GM04504 (cell line): ENCODE results near the gene CDC37.
"Not testable (repeated sequence)": the region's sequence is repeated elsewhere in the genome, so short reads cannot be mapped to it uniquely, and the experiment has no call there.

Experiments
- DNase-seq: peaks from one replicate; pipeline ENCODE4 v3.0.0-alpha.2; 2012; ENCODE audit warnings: low read depth

Gene CDC37

DNA sequence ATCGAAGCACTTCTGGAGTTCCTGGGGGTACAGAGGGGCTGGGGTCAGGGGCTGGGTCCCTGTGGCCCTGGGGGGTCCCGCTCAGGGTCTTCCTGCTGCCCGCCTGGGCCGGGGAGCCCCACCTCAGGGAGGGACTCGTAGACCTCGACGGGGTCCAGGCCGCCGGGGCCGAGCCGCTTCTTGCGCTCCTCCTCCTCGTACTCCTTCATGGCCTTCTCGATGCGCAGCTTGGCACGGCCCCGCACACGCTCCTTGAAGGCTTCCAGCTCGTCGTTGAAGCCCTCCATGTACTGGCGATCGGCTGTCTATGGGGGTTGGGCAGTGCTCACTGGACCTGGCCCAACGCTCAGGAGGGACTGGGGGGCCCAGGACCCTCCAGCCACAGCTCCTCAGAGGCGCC, 10.2 kb downstream of the CDC37 start:
- no peak for DNase-seq

DNA sequence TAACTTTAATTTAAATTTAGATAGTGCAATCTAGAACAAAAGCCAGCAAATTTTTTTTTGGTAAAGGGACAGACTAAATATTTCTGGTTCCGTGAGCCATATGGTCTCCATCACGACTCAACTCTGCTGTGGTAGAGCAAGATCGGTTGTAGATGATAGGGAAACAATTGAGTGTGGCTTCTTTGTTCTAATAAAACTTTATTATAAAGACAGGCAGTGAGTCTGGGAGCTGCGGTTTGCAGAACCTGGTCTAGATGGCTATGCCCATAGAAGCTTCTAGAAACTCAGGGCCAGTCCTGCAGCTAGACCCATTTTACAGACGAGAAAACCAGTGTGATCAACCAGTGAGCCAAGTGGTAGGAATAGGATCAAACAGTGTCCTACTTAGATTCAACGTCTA, 11.2 kb downstream of the CDC37 start:
- no peak for DNase-seq

DNA sequence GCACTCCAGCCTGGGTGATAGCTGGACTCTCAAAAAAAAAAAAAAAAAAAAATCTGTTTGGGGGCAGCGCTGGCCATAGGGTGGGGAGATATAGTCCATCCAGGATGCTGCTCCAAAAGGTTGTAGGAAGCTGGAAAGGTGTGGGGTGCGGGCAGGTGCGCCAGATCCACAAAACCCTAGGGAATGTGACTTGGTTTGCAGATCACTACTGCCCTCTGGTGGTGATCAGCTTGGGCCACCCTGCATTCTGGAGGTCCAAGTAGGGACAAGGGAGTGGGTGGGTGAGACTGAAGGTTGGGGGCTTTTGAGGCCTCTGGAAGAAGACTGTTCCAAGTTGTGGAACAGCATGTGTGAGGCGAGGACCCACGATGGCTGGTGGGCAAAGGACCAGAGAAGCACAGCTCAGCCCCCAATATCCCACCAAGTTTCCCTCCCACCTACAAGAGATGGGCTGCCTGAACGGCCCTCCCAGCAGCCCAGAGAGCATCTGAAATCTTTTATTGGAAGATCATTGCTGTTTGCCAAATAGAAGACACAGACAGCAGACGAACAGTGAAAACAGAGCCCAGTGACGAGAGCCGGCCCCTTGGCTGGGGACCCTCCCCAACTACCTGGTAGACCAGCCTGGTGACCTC, 12.6 kb downstream of the CDC37 start:
- peak; percentile 21 for DNase-seq

DNA sequence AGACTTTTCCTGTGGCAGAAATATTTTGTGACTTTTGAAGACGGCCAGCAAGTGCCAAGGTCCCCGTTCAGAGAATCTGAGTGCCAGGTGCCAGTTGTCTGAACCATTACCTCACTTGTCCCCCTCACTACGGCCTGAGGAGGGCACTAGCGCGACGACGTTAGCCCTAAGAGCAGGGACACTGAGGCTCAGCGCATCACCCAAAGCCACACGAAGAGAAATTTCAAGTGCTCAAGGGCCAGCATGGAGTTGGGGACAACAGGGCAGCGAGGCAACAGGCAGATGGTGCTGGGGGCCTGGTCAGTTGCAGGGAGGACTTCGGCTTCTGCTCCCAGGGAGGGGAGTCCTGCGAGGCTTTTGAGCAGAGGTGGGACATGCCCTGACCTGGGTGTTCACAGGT, 13.5 kb downstream of the CDC37 start:
- no peak for DNase-seq

DNA sequence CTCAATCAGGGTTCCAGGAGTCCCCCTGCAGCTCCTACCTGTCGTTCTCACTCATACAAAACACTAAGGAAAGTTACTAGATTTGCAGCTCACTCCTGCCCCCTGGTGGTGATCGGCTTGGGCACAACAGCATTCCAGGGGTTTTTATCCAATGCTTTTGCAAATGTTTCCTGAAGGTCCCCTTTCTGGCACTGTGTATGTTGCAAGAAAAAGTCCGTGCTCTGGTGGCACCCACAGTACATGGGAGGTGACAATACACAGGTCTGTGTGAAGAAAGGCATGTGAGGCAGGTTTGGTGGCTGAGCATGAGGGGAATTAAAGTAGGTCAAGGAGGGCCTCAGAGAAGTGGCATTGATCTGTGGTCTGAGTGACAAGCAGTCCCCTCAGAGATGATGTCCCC, 14.4 kb downstream of the CDC37 start:
- DNase-seq: peak; percentile 42

DNA sequence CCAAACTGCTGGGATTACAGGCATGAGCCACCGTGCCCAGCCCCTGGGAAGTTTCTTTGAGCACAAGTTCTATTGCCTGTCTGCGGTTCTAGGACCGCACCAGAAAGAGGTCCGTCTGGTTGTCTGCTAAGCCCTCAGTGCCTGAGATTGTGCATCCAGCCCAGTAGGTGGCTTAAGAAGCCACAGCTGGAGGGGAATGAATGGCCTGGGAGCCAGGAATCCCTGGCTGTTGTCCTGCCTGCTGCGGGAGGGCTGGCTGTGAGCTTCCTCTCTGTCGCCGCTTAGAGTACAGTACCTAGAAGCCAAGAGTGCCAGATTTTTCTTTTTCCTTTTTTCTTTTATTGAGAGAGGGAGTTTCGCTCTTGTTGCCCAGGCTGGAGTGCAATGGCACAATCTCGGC, 18.8 kb downstream of the CDC37 start:
- no peak for DNase-seq

DNA sequence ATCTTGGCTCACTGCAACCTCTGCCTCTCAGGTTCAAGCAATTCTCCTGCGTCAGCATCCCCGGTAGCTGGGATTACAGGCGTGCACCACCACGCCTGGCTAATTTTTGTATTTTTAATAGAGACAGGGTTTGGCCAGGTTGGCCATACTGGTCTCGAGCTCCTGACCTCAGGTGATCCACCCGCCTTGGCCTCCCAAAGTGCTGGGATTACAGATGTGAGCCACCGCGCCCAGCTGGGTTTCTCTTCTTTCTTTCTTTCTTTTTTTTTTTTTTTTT, 20.2 kb downstream of the CDC37 start:
- DNase-seq: not testable (repeated sequence)

DNA sequence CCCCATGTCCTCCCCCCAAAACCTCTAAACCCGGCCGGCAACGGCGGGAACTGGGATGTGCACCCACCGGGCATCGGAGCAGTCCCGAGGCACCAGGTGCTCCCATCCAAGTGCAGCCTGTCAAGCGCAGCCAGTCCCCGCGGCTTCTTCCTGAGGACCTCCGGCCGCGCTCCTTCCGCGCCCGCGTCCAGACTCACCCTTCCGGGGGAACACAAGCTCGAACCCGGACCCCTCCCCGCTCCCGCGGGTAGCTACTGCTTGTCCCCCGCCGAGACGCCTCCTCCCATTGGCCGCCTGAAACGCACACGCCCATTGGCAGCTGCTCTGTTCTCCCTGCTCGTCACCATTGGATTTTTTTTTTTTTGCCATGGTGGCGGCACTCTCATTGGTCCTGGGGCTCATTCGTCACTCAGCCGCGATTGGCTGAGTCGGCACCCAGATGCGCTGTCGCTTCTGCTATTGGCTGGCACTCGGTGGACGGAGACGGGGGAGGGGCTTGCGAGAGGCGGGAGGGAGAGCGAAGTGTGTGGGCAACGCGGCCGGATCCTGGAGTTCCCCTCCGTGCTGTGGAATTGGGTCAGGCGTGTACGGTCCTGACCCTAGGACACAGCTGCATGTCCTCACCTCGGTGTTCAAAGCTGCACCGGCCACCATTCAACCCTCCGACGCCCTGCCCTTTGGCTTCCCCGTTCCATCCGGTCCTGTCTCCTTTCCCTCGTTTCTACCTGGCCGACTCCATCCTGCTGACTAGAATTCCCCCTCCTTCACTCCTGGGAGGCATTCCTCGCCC, 22.8 kb downstream of the CDC37 start, which contains the start of gene TYK2:
Gene TYK2 (minus strand): TSS at position 260 of the 790 bp plus-strand sequence. CDS start 2,166 bp downstream, outside the sequence.
- DNase-seq: peak; percentile 97

DNA sequence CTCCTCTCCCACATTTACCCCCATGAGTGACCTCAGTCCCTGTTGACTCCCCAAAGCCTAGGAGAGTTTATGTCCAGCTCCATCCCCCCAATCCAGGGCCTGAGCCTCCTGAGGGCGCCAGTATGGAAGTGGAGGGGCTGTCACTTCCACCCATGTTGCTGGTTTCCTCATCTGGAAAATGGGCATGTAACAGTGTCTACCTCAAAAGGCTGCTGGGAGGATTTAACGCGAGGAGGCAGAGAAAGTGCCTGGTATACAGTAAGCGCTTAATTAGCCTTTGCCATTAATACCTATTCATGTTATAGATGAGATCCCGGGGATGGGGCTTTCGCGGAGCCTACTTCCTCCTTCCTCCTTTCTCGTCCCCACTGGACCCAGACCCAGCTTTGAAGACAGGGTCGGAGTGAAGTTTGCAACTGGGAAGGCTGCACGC, 23.4 kb downstream of the CDC37 start:
- no peak for DNase-seq

DNA sequence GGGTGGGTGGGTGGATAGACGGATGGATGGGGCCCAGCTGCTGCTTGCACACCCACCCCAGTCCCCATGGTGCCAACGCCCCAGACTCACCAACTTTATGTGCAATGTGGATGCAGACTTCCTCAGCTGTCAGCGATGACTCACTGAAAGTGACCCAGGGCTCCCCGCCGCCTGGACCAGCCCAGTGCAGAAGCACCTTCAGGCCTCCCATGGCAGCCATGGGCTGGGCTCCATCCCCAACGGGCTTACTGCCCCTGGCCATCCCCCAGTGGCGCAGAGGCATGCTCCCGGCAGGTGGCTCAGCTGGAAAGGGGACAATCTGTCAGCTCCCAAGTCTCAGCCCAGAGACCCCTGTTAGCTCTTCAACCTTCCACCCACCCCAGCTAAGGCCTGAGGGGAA, 25.2 kb downstream of the CDC37 start:
- no peak for DNase-seq

DNA sequence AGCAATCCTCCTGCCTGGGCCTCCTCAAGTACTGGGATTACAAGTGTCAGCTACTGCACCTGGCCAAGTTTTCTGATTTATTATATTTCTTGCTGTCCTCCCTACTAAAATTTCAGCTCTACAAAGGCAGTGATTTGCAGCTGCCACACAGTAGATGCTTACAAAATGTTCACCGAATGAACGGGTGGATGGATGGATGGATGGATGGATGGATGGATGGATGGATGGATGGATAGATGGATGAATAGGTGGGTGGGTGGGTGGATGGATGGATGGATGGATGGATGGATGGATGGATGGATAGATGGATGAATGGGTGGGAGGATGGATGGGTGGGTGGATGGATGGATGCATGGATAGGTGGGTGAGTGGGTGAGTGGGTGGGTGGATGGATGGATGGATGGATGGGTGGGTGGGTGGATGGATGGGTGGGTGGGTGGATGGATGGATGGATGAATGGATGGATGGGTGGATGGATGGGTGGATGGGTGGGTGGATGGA, 26.2 kb downstream of the CDC37 start:
- not testable (repeated sequence) for DNase-seq

DNA sequence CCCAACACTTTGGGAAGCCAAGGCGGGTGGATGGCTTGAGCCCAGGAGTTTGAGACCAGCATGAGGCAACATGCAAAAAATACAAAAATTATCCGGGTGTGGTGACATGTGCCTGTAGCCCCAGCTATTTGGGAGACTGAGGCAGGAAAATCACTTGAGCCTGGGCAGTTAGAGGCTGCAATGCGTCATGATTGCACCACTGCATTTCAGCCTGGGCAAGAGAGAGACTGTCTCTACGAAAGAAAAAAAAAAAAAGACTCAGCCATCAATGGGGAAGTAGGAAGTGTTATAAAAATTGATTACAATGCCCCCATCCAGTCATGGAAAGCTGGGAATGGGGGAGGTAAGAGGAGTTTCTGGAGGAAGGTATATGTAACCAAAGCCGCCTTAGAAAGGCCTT, 28.4 kb downstream of the CDC37 start:
- DNase-seq: no peak

DNA sequence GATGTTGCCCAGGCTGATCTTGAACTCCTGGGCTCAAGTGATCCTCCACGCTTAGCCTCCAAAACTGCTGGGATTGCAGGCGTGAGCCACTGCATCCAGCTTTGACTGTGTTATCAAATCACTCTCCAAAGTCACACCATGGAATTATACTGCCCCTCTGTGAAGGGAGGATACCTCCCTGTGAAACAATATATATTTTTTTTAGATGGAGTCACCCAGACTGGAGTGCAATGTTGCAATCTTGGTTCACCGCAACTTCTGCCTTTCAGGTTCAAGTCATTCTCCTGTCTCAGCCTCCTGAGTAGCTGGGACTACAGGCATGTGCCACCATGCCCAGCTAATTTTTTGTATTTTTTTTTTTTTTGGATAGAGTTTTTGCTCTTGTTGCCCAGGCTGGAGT, 30.7 kb downstream of the CDC37 start:
- no peak for DNase-seq

DNA sequence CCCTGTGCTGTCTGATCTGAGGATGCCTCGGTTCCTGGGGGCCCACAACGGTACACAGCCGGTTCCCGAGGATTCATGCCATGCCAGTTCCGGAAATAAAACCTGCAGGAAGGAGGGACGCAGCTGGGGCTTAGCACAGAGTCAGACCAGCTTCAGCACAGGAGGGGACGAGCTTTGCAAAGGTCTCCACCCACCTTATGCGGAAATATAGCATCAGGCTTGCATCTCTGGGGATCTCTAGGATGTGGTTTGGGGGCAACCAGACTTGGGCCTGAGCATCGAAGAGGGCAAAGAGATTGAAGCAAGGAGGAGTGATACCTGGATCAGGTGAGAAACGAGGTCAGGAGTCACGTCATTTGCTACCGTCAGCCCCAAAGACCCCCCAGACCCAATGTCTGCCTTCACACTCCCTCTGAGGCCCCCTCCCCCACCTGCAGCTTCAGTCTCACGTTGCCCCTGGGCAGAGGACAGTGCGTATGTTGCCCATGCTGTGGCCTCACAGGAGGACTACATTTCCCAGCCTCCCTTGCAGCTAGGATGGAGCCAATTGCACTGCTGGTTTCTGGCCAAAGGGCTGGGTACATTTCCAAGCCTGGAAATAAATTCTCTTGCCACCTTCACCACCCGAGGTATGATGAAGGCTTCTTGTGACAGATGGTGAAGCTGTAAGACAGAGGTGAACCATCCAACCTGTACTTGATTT, 35.1 kb downstream of the CDC37 start:
- no peak for DNase-seq

DNA sequence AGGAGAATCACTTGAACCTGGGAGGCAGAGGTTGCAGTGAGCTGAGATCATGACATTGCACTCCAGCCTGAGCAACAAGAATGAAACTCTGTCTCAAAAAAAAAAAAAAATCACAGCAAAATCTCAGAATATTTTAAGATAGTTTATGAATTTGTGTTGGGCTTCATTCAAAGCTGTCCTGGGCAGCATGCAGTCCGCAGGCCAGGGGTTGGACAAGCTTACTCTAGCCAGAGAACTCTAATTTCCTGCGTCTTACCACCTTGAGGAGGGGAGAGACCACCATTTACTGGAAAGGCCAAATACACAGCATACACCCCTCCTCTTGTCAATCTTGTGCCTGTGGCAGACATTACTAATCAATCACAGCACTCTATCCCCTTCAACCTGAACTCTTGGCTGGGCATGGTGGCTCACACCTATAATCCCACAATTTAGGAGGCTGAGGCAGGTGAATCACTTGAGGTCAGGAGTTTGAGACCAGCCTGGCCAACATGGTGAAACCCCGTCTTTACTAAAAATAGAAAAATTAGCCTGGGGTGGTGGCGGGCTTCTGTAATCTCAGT, 36.3 kb downstream of the CDC37 start:
- DNase-seq: not testable (repeated sequence)

DNA sequence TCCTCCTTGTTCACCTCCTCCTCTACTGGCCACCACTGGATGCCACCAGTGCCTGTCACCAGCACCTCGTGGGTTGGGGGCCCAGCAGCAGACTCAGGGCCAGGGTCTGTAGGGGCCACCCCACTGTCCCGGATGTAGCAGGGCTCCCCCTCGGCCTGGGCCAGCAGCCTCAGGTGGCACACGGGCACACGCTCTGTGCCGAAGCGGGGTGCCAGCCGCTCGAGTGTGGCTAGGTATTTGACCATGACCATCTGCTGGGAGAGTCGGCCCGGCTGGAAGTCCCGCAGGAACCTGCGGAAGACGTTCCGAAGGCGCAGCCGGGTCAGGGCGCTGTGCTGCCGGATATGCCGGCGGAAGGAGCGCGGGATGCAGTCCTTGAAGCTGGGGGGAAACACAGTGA, 37.8 kb downstream of the CDC37 start:
- DNase-seq: no peak

DNA sequence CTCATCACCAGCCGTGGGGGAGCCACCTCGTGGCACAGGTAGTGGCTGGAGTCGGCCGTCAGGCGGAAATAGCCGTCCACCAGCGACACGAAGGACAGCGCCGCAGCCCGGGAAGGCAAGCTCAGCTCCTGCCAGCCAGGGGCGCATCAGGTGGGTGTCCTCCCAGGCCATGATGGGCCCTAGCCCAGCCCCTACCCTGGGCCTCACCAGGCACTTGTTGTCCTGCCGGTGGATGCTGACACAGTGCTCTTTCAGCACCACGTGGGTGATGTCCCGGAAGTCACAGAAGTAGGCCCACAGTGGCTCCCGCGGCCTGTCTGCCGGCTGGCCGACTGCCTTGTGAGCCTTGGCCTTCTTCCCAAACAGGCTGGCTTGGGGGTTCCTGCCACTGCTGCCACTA, 38.7 kb downstream of the CDC37 start:
- DNase-seq: no peak

DNA sequence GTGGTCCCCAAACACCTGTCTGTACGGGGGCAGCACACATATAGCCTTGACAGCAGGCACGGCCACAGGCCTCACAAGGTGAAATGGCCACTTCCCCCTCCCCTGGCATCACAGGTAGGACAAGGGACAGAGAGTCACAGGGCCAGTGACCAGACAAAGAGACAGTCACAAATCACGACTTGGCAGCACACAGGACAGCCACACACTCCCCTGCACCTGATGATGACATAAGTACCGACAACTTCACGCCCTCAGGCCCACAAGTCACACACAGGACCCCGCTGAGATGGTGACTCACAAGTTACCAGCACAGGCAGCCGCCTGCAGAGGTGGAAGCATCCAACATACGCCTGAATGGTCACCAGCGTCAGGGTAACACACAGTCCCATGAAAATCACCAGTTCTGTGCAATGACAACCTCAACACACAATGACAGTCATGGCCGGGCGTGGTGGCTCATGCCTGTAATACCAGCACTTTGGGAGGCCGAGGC, 39.5 kb downstream of the CDC37 start:
- DNase-seq: no peak

DNA sequence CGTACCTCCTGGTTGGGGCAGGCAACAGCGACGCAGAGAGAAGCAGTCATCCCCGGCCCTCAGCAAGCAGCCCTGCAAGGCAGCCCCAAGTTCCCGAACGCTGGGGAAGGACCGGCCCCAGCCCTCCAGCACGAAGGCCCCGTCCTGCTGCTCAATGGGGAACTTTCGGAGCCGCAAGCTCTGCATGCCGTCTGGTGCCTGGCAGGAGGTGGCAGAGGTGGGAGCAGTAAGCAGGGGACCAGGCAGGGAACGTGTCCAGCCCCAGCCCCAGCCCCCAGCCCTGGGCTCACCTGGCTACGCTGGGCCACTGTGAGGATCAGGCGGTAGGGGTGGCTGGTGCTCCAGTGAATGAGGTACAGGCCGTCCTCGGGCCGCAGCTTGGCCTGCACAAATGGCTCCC, 41.1 kb downstream of the CDC37 start:
- no peak for DNase-seq

DNA sequence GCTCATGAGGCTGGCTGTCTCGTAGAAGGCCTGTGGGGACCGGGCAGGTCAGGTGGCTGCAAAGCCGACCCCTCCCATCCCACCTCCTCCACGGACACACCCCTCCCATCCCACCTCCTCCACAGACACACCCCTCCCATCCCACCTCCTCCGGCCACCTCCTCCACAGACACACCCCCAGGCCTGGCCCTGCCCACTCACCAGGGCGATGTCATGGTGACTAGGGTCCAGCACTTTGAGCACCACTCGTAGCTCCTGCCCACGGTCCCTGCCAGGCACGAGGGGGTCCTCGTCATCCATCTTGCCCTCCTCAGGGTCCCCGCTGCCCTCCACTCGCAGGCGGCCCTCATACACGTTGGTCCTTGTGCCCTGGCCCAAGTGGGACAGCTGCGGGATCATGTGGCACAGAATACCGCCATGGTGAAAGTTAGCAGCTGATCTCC, 41.8 kb downstream of the CDC37 start:
- no peak for DNase-seq

DNA sequence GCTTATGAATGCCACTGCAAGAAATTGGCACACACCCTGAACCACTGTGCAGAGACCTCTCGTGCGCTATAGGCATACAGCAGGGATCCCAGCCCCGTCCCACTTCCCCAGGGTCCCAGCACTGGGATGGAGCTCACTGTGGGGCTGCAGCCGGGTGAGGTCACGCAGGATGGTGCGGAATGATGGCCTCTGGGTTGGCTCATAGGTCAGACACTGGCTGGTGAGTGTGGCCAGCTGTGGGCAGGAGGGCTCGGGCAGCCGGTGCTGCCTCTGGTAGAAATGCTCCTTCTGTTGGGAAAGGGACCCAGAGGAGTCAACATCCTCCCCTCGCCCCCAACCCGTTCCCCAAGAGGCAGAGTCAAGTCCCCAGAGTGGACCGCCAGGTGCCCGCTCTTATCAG, 46.9 kb downstream of the CDC37 start:
- DNase-seq: no peak

DNA sequence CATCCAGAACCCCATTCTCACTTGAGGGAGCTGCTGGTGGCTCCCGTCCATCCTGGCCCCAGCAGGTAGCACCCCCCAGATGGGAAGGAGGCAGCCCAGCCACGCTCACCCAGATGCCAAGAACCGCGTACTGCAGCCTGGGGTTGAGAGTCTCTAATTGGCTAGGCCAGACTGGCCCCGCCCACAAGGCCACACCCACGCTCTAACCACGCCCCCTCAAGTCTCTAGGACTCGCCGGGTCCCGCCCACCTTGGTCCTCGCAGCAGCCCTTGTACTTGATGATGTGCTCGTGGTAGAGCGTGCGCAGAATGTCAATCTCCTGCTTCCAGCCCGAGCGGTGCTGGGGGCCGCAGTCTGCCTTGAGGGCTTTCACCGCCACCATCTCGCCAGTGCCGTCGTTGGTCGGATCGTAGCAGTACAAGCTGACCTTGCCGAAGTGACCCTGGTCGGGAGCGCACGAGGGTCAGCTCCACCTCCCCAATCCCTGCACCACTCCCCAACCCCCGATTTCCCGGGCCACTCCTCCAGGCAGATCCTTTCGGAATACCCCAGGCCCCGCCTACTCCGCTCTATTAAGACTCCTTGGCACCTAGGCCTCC, 49.5 kb downstream of the CDC37 start:
- DNase-seq: no peak
